Adrenal gland (tissue), 5 donors: ENCODE measurements around the gene TCTN1.

ENCODE experiments used
- POLR2A ChIP-seq, 2 donors: fragments of 450-650 bp; IDR thresholded peaks; one replicate each; pipeline ENCODE4 v1.6.1; 2017; ENCODE audit warnings: antibody characterized with exemption in 2 of 2, mild to moderate bottlenecking in 2 of 2, moderate library complexity in 1 of 2
- TF ChIP-seq, protein P1 (sequence below), 6 experiments: fragments of 450-650 bp in 4 of 6; fragments of 200-600 bp in 2 of 6; sonication (generic) in 1 of 6; IDR thresholded peaks; 1 replicate in 5 of 6; 2 replicates in 1 of 6; pipeline versions ENCODE4 v1.5.1 to v1.8.0; 2016 to 2021; ENCODE audit warnings: antibody characterized with exemption in 6 of 6, mild to moderate bottlenecking in 2 of 6, moderate library complexity in 1 of 6
- donor health status: DM: no; HTN: no; CAD: no.

DNA sequence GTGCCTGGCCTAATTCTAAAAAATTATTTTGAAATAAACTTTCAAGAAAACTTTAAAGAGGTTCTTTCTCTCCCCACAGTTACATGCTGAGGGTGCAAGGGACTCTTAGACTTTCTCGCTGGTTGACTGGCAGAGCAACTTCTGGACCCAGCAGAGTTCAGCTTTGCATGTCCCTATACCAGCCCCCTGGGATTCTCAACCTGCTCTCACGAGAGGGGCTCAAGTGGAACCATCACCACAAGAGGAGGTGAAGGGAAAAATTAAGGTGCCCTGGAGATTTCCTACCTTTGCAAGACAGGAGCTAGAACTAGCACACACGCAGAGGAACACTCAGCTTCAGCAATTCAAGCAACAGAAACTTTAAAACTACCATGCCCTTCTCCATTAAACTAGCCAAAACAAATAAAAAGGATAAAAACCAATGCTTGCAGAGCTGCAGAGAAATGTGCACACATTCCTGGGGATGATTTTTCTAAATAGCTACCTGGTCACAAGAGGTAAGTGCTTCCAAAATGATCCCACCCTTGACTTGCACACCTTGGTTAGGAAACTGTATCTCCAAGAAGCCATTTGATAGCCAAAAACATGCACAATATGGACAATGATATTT is 72.5 kb downstream of the TCTN1 start:
- no peak for TF ChIP-seq POLR2A (IDR thresholded peaks at IDR 0.05)
- TF ChIP-seq, protein P1, sequence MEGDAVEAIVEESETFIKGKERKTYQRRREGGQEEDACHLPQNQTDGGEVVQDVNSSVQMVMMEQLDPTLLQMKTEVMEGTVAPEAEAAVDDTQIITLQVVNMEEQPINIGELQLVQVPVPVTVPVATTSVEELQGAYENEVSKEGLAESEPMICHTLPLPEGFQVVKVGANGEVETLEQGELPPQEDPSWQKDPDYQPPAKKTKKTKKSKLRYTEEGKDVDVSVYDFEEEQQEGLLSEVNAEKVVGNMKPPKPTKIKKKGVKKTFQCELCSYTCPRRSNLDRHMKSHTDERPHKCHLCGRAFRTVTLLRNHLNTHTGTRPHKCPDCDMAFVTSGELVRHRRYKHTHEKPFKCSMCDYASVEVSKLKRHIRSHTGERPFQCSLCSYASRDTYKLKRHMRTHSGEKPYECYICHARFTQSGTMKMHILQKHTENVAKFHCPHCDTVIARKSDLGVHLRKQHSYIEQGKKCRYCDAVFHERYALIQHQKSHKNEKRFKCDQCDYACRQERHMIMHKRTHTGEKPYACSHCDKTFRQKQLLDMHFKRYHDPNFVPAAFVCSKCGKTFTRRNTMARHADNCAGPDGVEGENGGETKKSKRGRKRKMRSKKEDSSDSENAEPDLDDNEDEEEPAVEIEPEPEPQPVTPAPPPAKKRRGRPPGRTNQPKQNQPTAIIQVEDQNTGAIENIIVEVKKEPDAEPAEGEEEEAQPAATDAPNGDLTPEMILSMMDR (IDR thresholded peaks at IDR 0.05): no peak
